WTC11 (cell line): ENCODE data around the gene RPH3AL.

Experiments
- FOXP1 ChIP-seq: sonication (generic); formaldehyde crosslinking; IDR thresholded peaks from 2 replicates; pipeline ENCODE4 v1.8.0; 2022; ENCODE audit warnings: missing genetic modification reagents, mild to moderate bottlenecking, moderate library complexity, borderline replicate concordance
- TF ChIP-seq, protein P1 (sequence below): fragments of 200-600 bp; IDR thresholded peaks from 2 replicates; pipeline ENCODE4 v1.8.0; 2022; ENCODE audit warnings: antibody characterized with exemption
- TF ChIP-seq, protein P2 (sequence below): sonication (generic); formaldehyde crosslinking; IDR thresholded peaks from 2 replicates; pipeline ENCODE4 v1.8.1; 2022; ENCODE audit warnings: mild to moderate bottlenecking, moderate library complexity, missing genetic modification reagents

DNA sequence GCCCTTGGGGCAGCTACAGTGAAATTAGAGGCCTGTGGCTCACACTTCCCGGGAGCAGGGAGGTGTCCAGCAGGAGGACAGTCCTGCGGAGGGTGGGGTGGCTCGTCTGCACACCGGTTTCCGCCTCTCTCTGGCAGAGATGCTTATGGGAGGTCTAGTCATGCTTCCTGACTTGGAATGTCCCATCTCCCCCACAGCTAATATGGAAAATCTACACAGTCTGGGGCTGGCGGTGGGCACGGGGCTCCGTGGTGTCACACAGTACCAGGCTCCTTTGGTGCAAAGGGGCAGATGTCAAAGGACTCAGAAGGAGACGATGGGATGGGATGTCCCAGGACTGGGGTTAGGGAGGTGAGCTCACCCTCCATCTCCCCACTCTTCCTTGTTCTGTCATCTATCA lies 127.1 kb downstream of the RPH3AL start:
- TF ChIP-seq, protein P1, sequence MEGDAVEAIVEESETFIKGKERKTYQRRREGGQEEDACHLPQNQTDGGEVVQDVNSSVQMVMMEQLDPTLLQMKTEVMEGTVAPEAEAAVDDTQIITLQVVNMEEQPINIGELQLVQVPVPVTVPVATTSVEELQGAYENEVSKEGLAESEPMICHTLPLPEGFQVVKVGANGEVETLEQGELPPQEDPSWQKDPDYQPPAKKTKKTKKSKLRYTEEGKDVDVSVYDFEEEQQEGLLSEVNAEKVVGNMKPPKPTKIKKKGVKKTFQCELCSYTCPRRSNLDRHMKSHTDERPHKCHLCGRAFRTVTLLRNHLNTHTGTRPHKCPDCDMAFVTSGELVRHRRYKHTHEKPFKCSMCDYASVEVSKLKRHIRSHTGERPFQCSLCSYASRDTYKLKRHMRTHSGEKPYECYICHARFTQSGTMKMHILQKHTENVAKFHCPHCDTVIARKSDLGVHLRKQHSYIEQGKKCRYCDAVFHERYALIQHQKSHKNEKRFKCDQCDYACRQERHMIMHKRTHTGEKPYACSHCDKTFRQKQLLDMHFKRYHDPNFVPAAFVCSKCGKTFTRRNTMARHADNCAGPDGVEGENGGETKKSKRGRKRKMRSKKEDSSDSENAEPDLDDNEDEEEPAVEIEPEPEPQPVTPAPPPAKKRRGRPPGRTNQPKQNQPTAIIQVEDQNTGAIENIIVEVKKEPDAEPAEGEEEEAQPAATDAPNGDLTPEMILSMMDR, result no peak
- TF ChIP-seq, protein P2, sequence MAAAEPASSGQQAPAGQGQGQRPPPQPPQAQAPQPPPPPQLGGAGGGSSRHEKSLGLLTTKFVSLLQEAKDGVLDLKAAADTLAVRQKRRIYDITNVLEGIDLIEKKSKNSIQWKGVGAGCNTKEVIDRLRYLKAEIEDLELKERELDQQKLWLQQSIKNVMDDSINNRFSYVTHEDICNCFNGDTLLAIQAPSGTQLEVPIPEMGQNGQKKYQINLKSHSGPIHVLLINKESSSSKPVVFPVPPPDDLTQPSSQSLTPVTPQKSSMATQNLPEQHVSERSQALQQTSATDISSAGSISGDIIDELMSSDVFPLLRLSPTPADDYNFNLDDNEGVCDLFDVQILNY (CRISPR knock-in tag), result no peak
- no peak for TF ChIP-seq FOXP1 (CRISPR knock-in tag)
